Endodermal cell (in vitro differentiated cells): ENCODE data around the gene ADGRG6. TPM values are rescaled to one million over a fixed set of nuclear protein-coding genes. Genes with fewer than 3 reads are reported as not detected.

Source experiments
- DNase-seq: peaks from one replicate; pipeline ENCODE4 v3.0.0-alpha.2; 2017
- H3K27ac ChIP-seq: 2 replicates; pipeline ENCODE4 v1.5.1; 2013; ENCODE audit warnings: mild to moderate bottlenecking, low read depth, low read length, moderate library complexity
- H3K27me3 ChIP-seq: 2 replicates; pipeline ENCODE4 v1.6.1; 2013; ENCODE audit warnings: mild to moderate bottlenecking, low read length, moderate library complexity; ENCODE audit not compliant: insufficient read depth, control insufficient read depth, poor library complexity, severe bottlenecking
- H3K36me3 ChIP-seq: 2 replicates; pipeline ENCODE4 v1.7.0; 2013; ENCODE audit warnings: mild to moderate bottlenecking, low read length, moderate library complexity; ENCODE audit not compliant: control insufficient read depth, insufficient read depth
- H3K4me1 ChIP-seq: one replicate; pipeline ENCODE4 v1.7.0; 2013; ENCODE audit warnings: low read length; ENCODE audit not compliant: control insufficient read depth, insufficient read depth
- H3K4me3 ChIP-seq: 2 replicates; pipeline ENCODE4 v1.5.1; 2013; ENCODE audit warnings: mild to moderate bottlenecking, low read length, moderate library complexity
- H3K9ac ChIP-seq: 2 replicates; pipeline ENCODE4 v1.6.1; 2013; ENCODE audit warnings: mild to moderate bottlenecking, low read length, moderate library complexity; ENCODE audit not compliant: poor library complexity, severe bottlenecking; ENCODE audit errors: extremely low read depth
- H3K9me3 ChIP-seq: 2 replicates; pipeline ENCODE4 v1.6.1; 2013; ENCODE audit warnings: mild to moderate bottlenecking, low read length, moderate library complexity; ENCODE audit not compliant: control insufficient read depth
- H3K27ac Mint-ChIP-seq: 2 replicates; pipeline ENCODE4 v1.8.0; 2020; ENCODE audit warnings: mixed read lengths
- H3K27me3 Mint-ChIP-seq: 2 replicates; pipeline ENCODE4 v1.8.0; 2021; ENCODE audit warnings: mild to moderate bottlenecking, mixed read lengths; ENCODE audit not compliant: insufficient read depth
- H3K36me3 Mint-ChIP-seq: 2 replicates; pipeline ENCODE4 v1.8.0; 2020; ENCODE audit warnings: low read depth, mixed read lengths
- H3K4me1 Mint-ChIP-seq: 2 replicates; pipeline ENCODE4 v1.8.0; 2020; ENCODE audit warnings: mixed read lengths
- H3K4me3 Mint-ChIP-seq: 2 replicates; pipeline ENCODE4 v1.8.0; 2020; ENCODE audit warnings: mild to moderate bottlenecking, moderate library complexity, mixed read lengths
- H3K9me3 Mint-ChIP-seq: 2 replicates; pipeline ENCODE4 v1.8.0; 2020; ENCODE audit warnings: mild to moderate bottlenecking, mixed read lengths
- WGBS, 2 experiments: methylation state at CpG; one replicate each; pipeline versions ENCODE4 v1.1.5 to v1.1.7; 2013; ENCODE audit warnings: missing lambda C conversion rate in 2 of 2, mixed read lengths in 1 of 2; ENCODE audit not compliant: insufficient coverage in 1 of 2, insufficient read length in 1 of 2; 5-methylcytosine and 5-hydroxymethylcytosine counted together
- total RNA-seq, 2 donors: library from RNA; stranded (reverse); fragmentation: NEBNext Ultra II Directional in 1 of 2; extraction: Animal tissue kit (Norgen Biotek cat#: 25700) in 1 of 2; gene quantifications; 2 replicates in 1 of 2; 3 replicates in 1 of 2; pipeline ENCODE4 v1.2.1, GENCODE V29; 2021
- TF ChIP-seq, protein P1 (sequence below): fragments of 200-600 bp; sonication (generic); conservative IDR thresholded peaks from 2 replicates; pipeline ENCODE4 v1.5.0; 2021; ENCODE audit warnings: antibody characterized with exemption, mild to moderate bottlenecking

Gene ADGRG6
- total RNA-seq, 2 donors from 2014 or later = 20.4 to 26.8 TPM

DNA sequence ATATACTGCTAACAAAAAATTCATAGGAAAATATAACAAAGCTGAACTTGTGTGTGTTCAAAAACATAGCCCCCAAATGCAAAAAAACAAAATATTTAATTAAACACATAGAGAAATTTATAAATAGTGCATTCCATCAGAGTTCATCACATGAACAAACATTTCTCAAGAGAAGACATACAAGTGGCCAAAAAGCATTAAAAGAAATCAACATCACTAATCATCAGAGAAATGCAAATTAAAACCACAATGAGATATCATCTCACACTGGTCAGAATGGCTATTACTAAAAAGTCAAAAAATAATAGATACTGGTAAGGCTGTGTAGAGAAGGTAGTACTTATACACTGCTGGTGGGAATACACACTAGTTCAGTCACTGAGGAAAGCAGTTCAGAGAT, 39.6 kb upstream of the ADGRG6 start:
- H3K9me3 Mint-ChIP-seq = no peaks in the 10 kb centered on the region
- H3K9me3 ChIP-seq = no peaks in the 10 kb centered on the region
- no peak overlapping the region for H3K9ac ChIP-seq
- no peak overlapping the region for H3K27ac Mint-ChIP-seq
- no peaks in the 10 kb centered on the region for H3K27me3 Mint-ChIP-seq
- no peaks in the 10 kb centered on the region for H3K4me1 Mint-ChIP-seq
- H3K4me3 Mint-ChIP-seq = no peak overlapping the region
- no peaks in the 10 kb centered on the region for H3K36me3 Mint-ChIP-seq
- H3K27me3 ChIP-seq = no peaks in the 10 kb centered on the region
- no peaks in the 10 kb centered on the region for H3K36me3 ChIP-seq
- no peak for DNase-seq
- H3K27ac ChIP-seq = no peak overlapping the region
- no peak overlapping the region for H3K4me3 ChIP-seq
- TF ChIP-seq, protein P1, sequence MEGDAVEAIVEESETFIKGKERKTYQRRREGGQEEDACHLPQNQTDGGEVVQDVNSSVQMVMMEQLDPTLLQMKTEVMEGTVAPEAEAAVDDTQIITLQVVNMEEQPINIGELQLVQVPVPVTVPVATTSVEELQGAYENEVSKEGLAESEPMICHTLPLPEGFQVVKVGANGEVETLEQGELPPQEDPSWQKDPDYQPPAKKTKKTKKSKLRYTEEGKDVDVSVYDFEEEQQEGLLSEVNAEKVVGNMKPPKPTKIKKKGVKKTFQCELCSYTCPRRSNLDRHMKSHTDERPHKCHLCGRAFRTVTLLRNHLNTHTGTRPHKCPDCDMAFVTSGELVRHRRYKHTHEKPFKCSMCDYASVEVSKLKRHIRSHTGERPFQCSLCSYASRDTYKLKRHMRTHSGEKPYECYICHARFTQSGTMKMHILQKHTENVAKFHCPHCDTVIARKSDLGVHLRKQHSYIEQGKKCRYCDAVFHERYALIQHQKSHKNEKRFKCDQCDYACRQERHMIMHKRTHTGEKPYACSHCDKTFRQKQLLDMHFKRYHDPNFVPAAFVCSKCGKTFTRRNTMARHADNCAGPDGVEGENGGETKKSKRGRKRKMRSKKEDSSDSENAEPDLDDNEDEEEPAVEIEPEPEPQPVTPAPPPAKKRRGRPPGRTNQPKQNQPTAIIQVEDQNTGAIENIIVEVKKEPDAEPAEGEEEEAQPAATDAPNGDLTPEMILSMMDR = no peak
- no peaks in the 10 kb centered on the region for H3K4me1 ChIP-seq

DNA sequence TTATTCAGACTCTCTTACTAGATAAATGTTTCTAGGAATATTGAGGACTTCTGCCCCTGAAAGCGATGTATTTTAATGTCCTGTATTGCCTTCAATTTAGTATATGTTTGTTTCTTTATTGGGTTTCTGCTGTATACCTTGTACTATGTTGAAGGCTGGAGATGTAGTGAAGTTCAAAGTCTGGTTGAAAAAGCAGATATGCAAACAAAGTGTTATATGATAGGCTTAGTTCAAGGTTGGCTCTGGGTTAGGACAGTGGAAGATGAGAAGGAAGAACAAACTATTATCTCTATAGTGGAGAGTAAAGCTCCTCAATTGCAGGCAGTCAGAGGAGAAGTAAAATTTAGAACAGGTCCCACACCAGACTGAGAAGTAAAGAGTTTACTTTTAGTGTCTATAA, 36.3 kb upstream of the ADGRG6 start:
- Mint-ChIP-seq H3K4me3 (no peak overlapping the region), H3K36me3 (no peaks in the 10 kb centered on the region), H3K27ac (no peak overlapping the region), H3K9me3 (no peaks in the 10 kb centered on the region), H3K27me3 (no peaks in the 10 kb centered on the region), H3K4me1 (no peaks in the 10 kb centered on the region)
- Histone ChIP-seq H3K4me1 (no peaks in the 10 kb centered on the region), H3K4me3 (no peak overlapping the region), H3K9me3 (no peaks in the 10 kb centered on the region), H3K27ac (no peak overlapping the region), H3K36me3 (no peaks in the 10 kb centered on the region), H3K9ac (no peak overlapping the region), H3K27me3 (no peaks in the 10 kb centered on the region)
- TF ChIP-seq, protein P1 = no peak
- WGBS, 2 experiments = 100% methylated on average over 1 of the region's 1 CpG; no CpG with 5 or more reads in 1 of the 2 experiments
- DNase-seq = no peak

DNA sequence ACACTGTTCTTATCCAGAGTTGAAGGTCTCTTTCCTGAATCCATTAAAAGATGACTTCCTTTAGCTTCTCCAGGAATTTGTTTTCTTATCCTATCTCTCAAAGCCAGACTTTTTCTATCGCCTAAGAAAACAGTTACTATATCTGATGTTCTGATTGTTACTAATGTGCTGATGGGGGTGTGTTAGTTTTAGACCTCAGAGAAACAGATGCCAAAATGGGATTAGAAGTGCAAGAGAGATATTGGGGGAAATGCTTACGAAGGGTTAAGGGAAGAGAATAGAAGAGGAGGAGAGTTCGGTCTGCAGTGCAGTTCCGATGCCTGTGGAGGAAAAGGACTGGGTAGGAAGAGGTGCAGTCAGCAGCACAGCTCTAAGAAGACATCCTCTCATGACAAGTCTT, 35.7 kb upstream of the ADGRG6 start:
- Histone ChIP-seq H3K36me3 (no peaks in the 10 kb centered on the region), H3K9ac (no peak overlapping the region), H3K27me3 (no peaks in the 10 kb centered on the region), H3K4me1 (no peaks in the 10 kb centered on the region), H3K9me3 (no peaks in the 10 kb centered on the region), H3K27ac (no peak overlapping the region), H3K4me3 (no peak overlapping the region)
- TF ChIP-seq, protein P1 = no peak
- 87 to 89% methylated on average over 4 of the region's 4 CpGs for WGBS, 2 experiments
- H3K36me3 Mint-ChIP-seq = no peaks in the 10 kb centered on the region
- no peak overlapping the region for H3K27ac Mint-ChIP-seq
- no peaks in the 10 kb centered on the region for H3K4me1 Mint-ChIP-seq
- no peak overlapping the region for H3K4me3 Mint-ChIP-seq
- H3K27me3 Mint-ChIP-seq = no peaks in the 10 kb centered on the region
- H3K9me3 Mint-ChIP-seq = no peaks in the 10 kb centered on the region
- no peak for DNase-seq
